ENCODE data around the gene USP6.

GRCh38 chr17:5078106-5079028 lies 37.5 kb upstream of the USP6 start, which contains the start of gene ZFP3:
- TF ChIP-seq CTCF (IDR thresholded peaks at IDR 0.05): no peak
- no peak for TF ChIP-seq POLR2A (IDR thresholded peaks at IDR 0.05)
